SH-SY5Y (cell line): ENCODE data around the gene ZNF76.

Experiments
- GATA2 ChIP-seq: IDR thresholded peaks from 2 replicates; pipeline ENCODE4 v1.6.1; 2011; ENCODE audit warnings: mild to moderate bottlenecking, low read depth, low read length
- GATA3 ChIP-seq: IDR thresholded peaks from 2 replicates; pipeline ENCODE4 v1.6.1; 2011; ENCODE audit warnings: low read depth, mild to moderate bottlenecking, low read length, moderate library complexity

- no peak for TF ChIP-seq GATA3
- TF ChIP-seq GATA2, result no peak
These were observed 50.2 kb downstream of the ZNF76 start for GRCh38 chr6:35309611-35310264.
